GM19099 (cell line): Measurements from ENCODE around the gene ADM.

ENCODE experiments used
- POLR2A ChIP-seq: IDR thresholded peaks from 3 replicates; pipeline ENCODE4 v1.6.1; 2011; ENCODE audit warnings: low read depth; ENCODE audit not compliant: insufficient read length; ENCODE audit errors: extremely low read depth

The ADM gene

GRCh38 chr11:10327254-10327653 lies 22.4 kb downstream of the ADM start:
- TF ChIP-seq POLR2A = no peak

GRCh38 chr11:10328314-10329098 lies 23.6 kb downstream of the ADM start:
- TF ChIP-seq POLR2A = no peak

GRCh38 chr11:10329356-10329755 lies 24.5 kb downstream of the ADM start:
- no peak for TF ChIP-seq POLR2A

- TF ChIP-seq POLR2A = no peak
These were observed 25.1 kb downstream of the ADM start for GRCh38 chr11:10329935-10330334.

- no peak for TF ChIP-seq POLR2A
These were observed 26.8 kb downstream of the ADM start for GRCh38 chr11:10331548-10332289.

GRCh38 chr11:10333490-10333889 lies 28.6 kb downstream of the ADM start:
- TF ChIP-seq POLR2A = no peak

- no peak for TF ChIP-seq POLR2A
These were observed 33.4 kb downstream of the ADM start for GRCh38 chr11:10338287-10338686.

GRCh38 chr11:10348650-10349280 lies 43.9 kb downstream of the ADM start:
- TF ChIP-seq POLR2A = no peak

GRCh38 chr11:10349281-10349665 lies 44.4 kb downstream of the ADM start:
- TF ChIP-seq POLR2A = no peak

GRCh38 chr11:10349806-10350205 lies 44.9 kb downstream of the ADM start:
- no peak for TF ChIP-seq POLR2A

GRCh38 chr11:10350334-10350733 lies 45.5 kb downstream of the ADM start:
- TF ChIP-seq POLR2A = no peak

- no peak for TF ChIP-seq POLR2A
These were observed 46.5 kb downstream of the ADM start for GRCh38 chr11:10351435-10351764.

GRCh38 chr11:10351765-10352641 lies 47.1 kb downstream of the ADM start:
- no peak for TF ChIP-seq POLR2A

- no peak for TF ChIP-seq POLR2A
These were observed 48.2 kb downstream of the ADM start for GRCh38 chr11:10352921-10353550.
